Rectal smooth muscle tissue (tissue), 1 donor: ENCODE data around the gene NFKBIE.
"Not testable (repeated sequence)": the region's sequence is repeated elsewhere in the genome, so short reads cannot be mapped to it uniquely, and the experiment has no call there.

Experiments used
- H3K27ac ChIP-seq: one replicate; pipeline ENCODE4 v1.7.0; 2013; ENCODE audit warnings: low read depth, low read length, inconsistent platforms
- H3K27me3 ChIP-seq: one replicate; pipeline ENCODE4 v1.7.0; 2013; ENCODE audit warnings: low read length; ENCODE audit not compliant: control insufficient read depth, insufficient read depth
- H3K36me3 ChIP-seq: one replicate; pipeline ENCODE4 v1.7.0; 2013; ENCODE audit warnings: low read length; ENCODE audit not compliant: control insufficient read depth, insufficient read depth
- H3K4me1 ChIP-seq: one replicate; pipeline ENCODE4 v1.7.0; 2013; ENCODE audit warnings: low read length; ENCODE audit not compliant: control insufficient read depth, insufficient read depth
- H3K4me3 ChIP-seq: one replicate; pipeline ENCODE4 v1.7.0; 2013; ENCODE audit warnings: low read length
- H3K9ac ChIP-seq: one replicate; pipeline ENCODE4 v1.7.0; 2013; ENCODE audit warnings: low read length

NFKBIE gene

GRCh38 chr6:44265007-44265721, at the start of gene NFKBIE:
TSS of gene NFKBIE (minus strand) at chr6:44265551. CDS start at chr6:44265346, 205 bp downstream.
- H3K27ac ChIP-seq = peak within 1 kb of the TSS; percentile 70
- peaks cover 16% of the 10 kb centered on the region for H3K4me1 ChIP-seq
- peak within 1 kb of the TSS; percentile 61 for H3K9ac ChIP-seq
- H3K36me3 ChIP-seq = peaks cover 1% of the 10 kb centered on the region
- peaks cover 14% of the 10 kb centered on the region for H3K27me3 ChIP-seq
- peak within 1 kb of the TSS; percentile 93 for H3K4me3 ChIP-seq

- peaks cover 15% of the 10 kb centered on the region for H3K36me3 ChIP-seq
- not testable (repeated sequence) for H3K9ac ChIP-seq, H3K4me3 ChIP-seq, H3K27ac ChIP-seq, H3K4me1 ChIP-seq, H3K27me3 ChIP-seq
These were observed 49.3 kb upstream of the NFKBIE start for GRCh38 chr6:44314657-44315056.

- Histone ChIP-seq H3K27me3 (no peaks in the 10 kb centered on the region), H3K9ac (peak within 1 kb of the TSS; percentile 64), H3K36me3 (peaks cover 15% of the 10 kb centered on the region), H3K27ac (peak within 1 kb of the TSS; percentile 38), H3K4me1 (peaks cover 5% of the 10 kb centered on the region), H3K4me3 (peak within 1 kb of the TSS; percentile 69)
These were observed 47.8 kb upstream of the NFKBIE start, which contains the start of gene AARS2 for GRCh38 chr6:44312901-44313788. TSS of gene AARS2 (minus strand) at chr6:44313347. CDS start at chr6:44313323, 24 bp downstream.

- no peak overlapping the region for H3K4me3 ChIP-seq
These were observed 46.4 kb upstream of the NFKBIE start for GRCh38 chr6:44311767-44312166.

GRCh38 chr6:44311304-44311703, 46.0 kb upstream of the NFKBIE start:
- H3K27ac ChIP-seq = no peak overlapping the region
- H3K36me3 ChIP-seq = peaks cover 28% of the 10 kb centered on the region
- no peak overlapping the region for H3K4me3 ChIP-seq
- H3K9ac ChIP-seq = no peak overlapping the region
- peaks cover 5% of the 10 kb centered on the region for H3K4me1 ChIP-seq
- H3K27me3 ChIP-seq = no peaks in the 10 kb centered on the region

More at GRCh38 chr6:44311767-44312166, 46.4 kb upstream of the NFKBIE start:
- no peak overlapping the region for H3K27ac ChIP-seq
- no peaks in the 10 kb centered on the region for H3K27me3 ChIP-seq
- H3K9ac ChIP-seq = no peak overlapping the region
- H3K36me3 ChIP-seq = peaks cover 25% of the 10 kb centered on the region
- H3K4me1 ChIP-seq = peaks cover 5% of the 10 kb centered on the region

- Histone ChIP-seq H3K4me1 (peaks cover 5% of the 10 kb centered on the region), H3K4me3 (no peak overlapping the region), H3K27ac (no peak overlapping the region), H3K9ac (no peak overlapping the region), H3K36me3 (peaks cover 34% of the 10 kb centered on the region), H3K27me3 (no peaks in the 10 kb centered on the region)
These were observed 44.9 kb upstream of the NFKBIE start for GRCh38 chr6:44310241-44310640.

- Histone ChIP-seq H3K27me3 (no peaks in the 10 kb centered on the region), H3K27ac (no peak overlapping the region), H3K4me1 (peaks cover 5% of the 10 kb centered on the region), H3K4me3 (no peak overlapping the region), H3K36me3 (peaks cover 40% of the 10 kb centered on the region), H3K9ac (no peak overlapping the region)
These were observed 44.3 kb upstream of the NFKBIE start for GRCh38 chr6:44309631-44310030.

GRCh38 chr6:44309092-44309491, 43.7 kb upstream of the NFKBIE start:
- H3K27ac ChIP-seq = no peak overlapping the region
- peaks cover 5% of the 10 kb centered on the region for H3K4me1 ChIP-seq
- H3K27me3 ChIP-seq = no peaks in the 10 kb centered on the region
- H3K4me3 ChIP-seq = no peak overlapping the region
- H3K36me3 ChIP-seq = peaks cover 45% of the 10 kb centered on the region
- H3K9ac ChIP-seq = no peak overlapping the region

GRCh38 chr6:44307217-44307616, 41.9 kb upstream of the NFKBIE start:
- peaks cover 54% of the 10 kb centered on the region for H3K36me3 ChIP-seq
- H3K27me3 ChIP-seq = no peaks in the 10 kb centered on the region
- no peak overlapping the region for H3K9ac ChIP-seq
- no peak overlapping the region for H3K27ac ChIP-seq
- H3K4me3 ChIP-seq = no peak overlapping the region
- H3K4me1 ChIP-seq = peaks cover 3% of the 10 kb centered on the region

- H3K27me3 ChIP-seq = no peaks in the 10 kb centered on the region
- H3K4me1 ChIP-seq = no peaks in the 10 kb centered on the region
- H3K4me3 ChIP-seq = no peak overlapping the region
- H3K27ac ChIP-seq = no peak overlapping the region
- H3K36me3 ChIP-seq = peaks cover 54% of the 10 kb centered on the region
- no peak overlapping the region for H3K9ac ChIP-seq
These were observed 41.4 kb upstream of the NFKBIE start for GRCh38 chr6:44306710-44307109.

- no peaks in the 10 kb centered on the region for H3K27me3 ChIP-seq
- H3K27ac ChIP-seq = no peak overlapping the region
- H3K9ac ChIP-seq = no peak overlapping the region
- H3K36me3 ChIP-seq = peaks cover 55% of the 10 kb centered on the region
- H3K4me3 ChIP-seq = no peak overlapping the region
- no peaks in the 10 kb centered on the region for H3K4me1 ChIP-seq
These were observed 39.9 kb upstream of the NFKBIE start for GRCh38 chr6:44305200-44305725.
